Right lobe of liver (tissue), 4 donors: ENCODE measurements around the gene EVL.

Source experiments
- CTCF ChIP-seq, 4 donors: fragments of 200-600 bp in 3 of 4; fragments of 450-650 bp in 1 of 4; IDR thresholded peaks; one replicate each; pipeline versions ENCODE4 v1.5.1 to v1.8.0; 2016 to 2022; ENCODE audit warnings: antibody characterized with exemption in 4 of 4, mild to moderate bottlenecking in 2 of 4
- POLR2A ChIP-seq: fragments of 450-650 bp; IDR thresholded peaks from one replicate; pipeline ENCODE4 v1.6.1; 2017; ENCODE audit warnings: antibody characterized with exemption, mild to moderate bottlenecking
- donor health status: DM: no; HTN: no; CAD: no.
- donor health status: DM: no; HTN: no; CAD: no.
- donor health status: DM: no; HTN: yes; CAD: no.

GRCh38 chr14:100051103-100051502 lies 14.1 kb upstream of the EVL start:
- TF ChIP-seq CTCF (IDR thresholded peaks at IDR 0.05) (no peak), POLR2A (no peak)
